Stimulated activated naive CD8-positive, alpha-beta T cell treated with anti-CD3 and anti-CD28 coated beads, Interleukin-15, amount 100 ng/mL, for 72 hours (primary cell): ENCODE results near the gene LGI4.
"Not testable (repeated sequence)": the region's sequence is repeated elsewhere in the genome, so short reads cannot be mapped to it uniquely, and the experiment has no call there.

Source experiments
- ATAC-seq: fragments of 150-1000 bp; cut with Tn5 transposase; 2 replicates; pipeline ENCODE4 v1.10.0; 2021; ENCODE audit warnings: mild to moderate bottlenecking, moderate library complexity
- DNase-seq, 2 donors: peaks; one replicate each; pipeline ENCODE4 v3.0.0; 2021 to 2022
- H3K27ac Mint-ChIP-seq, 2 donors: one replicate each; pipeline ENCODE4 v1.8.0; 2022; ENCODE audit warnings: mild to moderate bottlenecking in 2 of 2, mixed read lengths in 2 of 2, moderate library complexity in 2 of 2
- H3K27me3 Mint-ChIP-seq: one replicate; pipeline ENCODE4 v1.8.0; 2022; ENCODE audit warnings: mixed read lengths
- H3K4me1 Mint-ChIP-seq: one replicate; pipeline ENCODE4 v1.8.0; 2022; ENCODE audit warnings: mild to moderate bottlenecking, mixed read lengths
- H3K4me3 Mint-ChIP-seq, 2 donors: one replicate each; pipeline ENCODE4 v1.8.0; 2022; ENCODE audit warnings: mild to moderate bottlenecking in 2 of 2, mixed read lengths in 2 of 2, moderate library complexity in 1 of 2
- H3K9me3 Mint-ChIP-seq, 2 donors: one replicate each; pipeline ENCODE4 v1.8.0; 2022; ENCODE audit warnings: mixed read lengths in 2 of 2

The LGI4 gene

GRCh38 chr19:35140207-35140961, 5.5 kb upstream of the LGI4 start:
- ATAC-seq: no peak
- DNase-seq: no peak
- Mint-ChIP-seq H3K4me1 (peaks cover 46% of the 10 kb centered on the region), H3K9me3 (no peaks in the 10 kb centered on the region), H3K4me3 (peak overlapping the region in 1 of 2 donors; percentile 59), H3K27me3 (peaks cover 19% of the 10 kb centered on the region), H3K27ac (no peak overlapping the region)

GRCh38 chr19:35138305-35138892, 3.5 kb upstream of the LGI4 start, which contains the start of gene FXYD1:
Gene FXYD1 (plus strand): TSS chr19:35138824. CDS start chr19:35140080, 1,256 bp downstream.
- Mint-ChIP-seq H3K27ac (no peak within 1 kb of the TSS), H3K27me3 (peaks cover 11% of the 10 kb centered on the region), H3K9me3 (peaks cover 0 to under 1% of the 10 kb centered on the region in 2 donors), H3K4me3 (no peak within 1 kb of the TSS), H3K4me1 (peaks cover 27% of the 10 kb centered on the region)
- ATAC-seq (no peak), DNase-seq (no peak)

DNA sequence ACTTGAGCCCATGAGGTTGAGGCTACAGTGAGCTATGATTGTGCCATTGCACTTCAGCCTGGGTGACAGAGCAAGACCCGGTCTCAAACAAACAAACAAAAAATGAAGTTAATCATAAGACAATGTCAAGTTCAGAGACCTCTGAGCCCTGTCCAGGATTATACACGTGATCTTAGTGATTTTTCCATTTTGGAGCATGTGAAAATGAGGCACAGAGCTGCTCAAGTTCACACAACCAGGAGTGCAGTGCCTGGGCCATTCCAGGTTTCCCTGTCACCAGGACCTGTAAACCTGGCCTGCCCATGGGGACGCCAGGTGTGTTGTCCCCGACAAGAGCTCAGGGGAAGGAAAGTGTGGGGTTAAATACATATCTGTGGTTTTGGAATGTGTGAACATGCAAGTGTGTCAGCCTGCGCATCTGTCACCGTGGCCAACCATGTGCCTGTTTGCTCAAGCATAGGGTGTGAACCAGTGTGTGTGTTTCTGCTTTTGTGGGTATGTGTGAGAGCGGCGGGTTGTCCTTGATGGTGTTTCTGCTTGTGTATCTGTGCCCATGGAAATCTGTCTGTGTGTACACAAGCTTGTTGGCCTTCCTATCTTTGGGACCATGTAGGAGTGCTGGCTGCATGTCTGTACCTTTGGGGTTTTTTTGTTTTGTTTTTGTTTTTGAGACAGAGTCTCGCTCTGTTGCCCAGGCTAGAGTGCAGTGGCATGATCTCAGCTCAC, 2.3 kb upstream of the LGI4 start:
- no peak for ATAC-seq
- H3K4me3 Mint-ChIP-seq: no peak overlapping the region
- H3K9me3 Mint-ChIP-seq: peaks cover 5 to 13% of the 10 kb centered on the region in 2 donors

DNA sequence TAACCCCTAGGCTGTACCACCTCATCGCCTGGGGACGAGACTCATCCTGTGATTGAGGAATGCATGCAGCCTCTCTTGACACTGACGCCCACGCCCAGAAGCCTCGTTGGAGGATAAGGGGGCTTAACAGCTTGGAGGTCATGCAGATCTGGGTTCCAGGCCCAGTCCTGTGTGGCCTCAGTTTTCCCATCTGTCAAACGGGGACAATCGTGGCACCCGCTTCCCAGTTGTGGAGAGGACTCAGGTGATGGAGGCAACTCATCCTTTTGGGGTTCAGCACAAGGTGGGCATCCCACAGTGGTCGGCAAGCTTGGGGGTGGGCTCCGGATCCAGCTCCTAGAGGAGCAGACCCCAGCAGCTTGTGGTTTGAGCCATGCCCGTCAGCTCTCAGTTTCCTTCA, 1.4 kb upstream of the LGI4 start:
- H3K9me3 Mint-ChIP-seq: peaks cover 5 to 15% of the 10 kb centered on the region in 2 donors
- H3K4me3 Mint-ChIP-seq: no peak overlapping the region
- no peak overlapping the region for H3K27ac Mint-ChIP-seq
- DNase-seq (no peak), ATAC-seq (no peak)
- H3K4me1 Mint-ChIP-seq: peaks cover 7% of the 10 kb centered on the region
- peaks cover 9% of the 10 kb centered on the region for H3K27me3 Mint-ChIP-seq

More for the DNA sequence above, 2.3 kb upstream of the LGI4 start:
- Mint-ChIP-seq H3K27ac (no peak overlapping the region), H3K27me3 (peaks cover 9% of the 10 kb centered on the region), H3K4me1 (peaks cover 16% of the 10 kb centered on the region)
- no peak for DNase-seq

GRCh38 chr19:35135389-35135909, 590 bp upstream of the LGI4 start:
- Mint-ChIP-seq H3K27ac (no peak overlapping the region), H3K4me3 (no peak overlapping the region), H3K27me3 (peaks cover 9% of the 10 kb centered on the region), H3K4me1 (no peaks in the 10 kb centered on the region), H3K9me3 (peaks cover 5 to 15% of the 10 kb centered on the region in 2 donors)
- DNase-seq (peak; percentile 75 to 80), ATAC-seq (peak; percentile 90)

DNA sequence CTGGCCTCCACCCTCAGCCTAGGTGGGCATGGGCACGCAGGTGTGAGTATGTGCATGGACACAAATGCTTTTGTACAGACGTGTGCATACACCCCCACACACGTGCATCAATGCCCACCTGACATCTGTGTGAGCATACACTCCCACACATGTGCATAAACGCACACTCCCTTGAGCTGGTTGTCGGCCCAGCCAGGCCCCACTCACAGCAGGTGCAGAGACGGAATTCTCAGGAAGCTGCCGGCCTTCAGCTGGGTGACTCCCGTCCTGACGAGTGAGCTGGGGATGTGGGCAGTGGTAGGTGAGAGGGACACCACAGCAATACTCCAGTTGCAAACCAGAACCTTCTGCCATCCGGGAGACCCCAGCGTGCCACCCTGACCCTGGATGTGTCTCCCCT, 1.0 kb downstream of the LGI4 start:
- no peak for ATAC-seq
- Mint-ChIP-seq H3K27me3 (peaks cover 9% of the 10 kb centered on the region), H3K4me1 (no peaks in the 10 kb centered on the region), H3K4me3 (no peak overlapping the region), H3K9me3 (peaks cover 5 to 15% of the 10 kb centered on the region in 2 donors), H3K27ac (no peak overlapping the region)
- DNase-seq: no peak

DNA sequence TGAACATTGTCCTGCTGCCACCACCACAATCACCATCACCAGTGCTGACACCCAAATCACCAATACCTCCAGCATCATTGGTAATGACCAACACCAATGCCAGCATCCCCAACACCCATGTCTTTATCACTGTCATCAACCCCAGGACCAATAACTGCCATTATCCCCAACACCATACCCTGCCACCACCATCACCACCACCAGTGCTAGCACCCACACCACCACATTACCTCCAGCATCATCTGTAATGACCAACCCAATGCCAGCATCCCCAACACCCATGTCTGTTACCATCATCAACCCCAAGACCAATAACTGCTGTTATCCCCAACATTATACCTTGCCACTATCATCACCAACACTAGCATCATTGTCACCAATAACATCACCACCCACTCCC, 2.6 kb downstream of the LGI4 start:
- DNase-seq: no peak
- Mint-ChIP-seq H3K9me3 (peaks cover 5 to 15% of the 10 kb centered on the region in 2 donors), H3K4me3 (no peak overlapping the region), H3K4me1 (no peaks in the 10 kb centered on the region), H3K27me3 (no peaks in the 10 kb centered on the region), H3K27ac (no peak overlapping the region)
- ATAC-seq: no peak

- H3K4me3 Mint-ChIP-seq: no peak overlapping the region
- DNase-seq (no peak), ATAC-seq (no peak)
- H3K27me3 Mint-ChIP-seq: no peaks in the 10 kb centered on the region
- peaks cover 5 to 15% of the 10 kb centered on the region in 2 donors for H3K9me3 Mint-ChIP-seq
- no peaks in the 10 kb centered on the region for H3K4me1 Mint-ChIP-seq
- H3K27ac Mint-ChIP-seq: no peak overlapping the region
Measured at GRCh38 chr19:35130761-35131720, 3.8 kb downstream of the LGI4 start.

- not testable (repeated sequence) for ATAC-seq, H3K4me3 Mint-ChIP-seq, H3K27ac Mint-ChIP-seq, H3K4me1 Mint-ChIP-seq, H3K27me3 Mint-ChIP-seq, DNase-seq
- H3K9me3 Mint-ChIP-seq: peaks cover 5 to 15% of the 10 kb centered on the region in 2 donors
Measured at GRCh38 chr19:35129724-35130274, 5.1 kb downstream of the LGI4 start.

GRCh38 chr19:35128398-35129057, 6.3 kb downstream of the LGI4 start:
- no peaks in the 10 kb centered on the region for H3K27me3 Mint-ChIP-seq
- ATAC-seq: no peak
- H3K4me1 Mint-ChIP-seq: peaks cover 17% of the 10 kb centered on the region
- H3K27ac Mint-ChIP-seq: no peak overlapping the region
- H3K4me3 Mint-ChIP-seq: no peak overlapping the region
- peaks cover 5 to 15% of the 10 kb centered on the region in 2 donors for H3K9me3 Mint-ChIP-seq
- no peak for DNase-seq

- no peak for DNase-seq
- H3K27ac Mint-ChIP-seq: no peak overlapping the region
- H3K9me3 Mint-ChIP-seq: peaks cover 5 to 9% of the 10 kb centered on the region in 2 donors
- peaks cover 18% of the 10 kb centered on the region for H3K4me1 Mint-ChIP-seq
- no peaks in the 10 kb centered on the region for H3K27me3 Mint-ChIP-seq
- no peak overlapping the region for H3K4me3 Mint-ChIP-seq
- ATAC-seq: no peak
Measured at GRCh38 chr19:35127871-35128270, 7.0 kb downstream of the LGI4 start.

GRCh38 chr19:35126624-35126959, 8.3 kb downstream of the LGI4 start:
- Mint-ChIP-seq H3K4me3 (no peak overlapping the region), H3K9me3 (no peaks in the 10 kb centered on the region), H3K27me3 (no peaks in the 10 kb centered on the region), H3K4me1 (peaks cover 18% of the 10 kb centered on the region), H3K27ac (no peak overlapping the region)
- DNase-seq: no peak
- ATAC-seq: no peak

DNA sequence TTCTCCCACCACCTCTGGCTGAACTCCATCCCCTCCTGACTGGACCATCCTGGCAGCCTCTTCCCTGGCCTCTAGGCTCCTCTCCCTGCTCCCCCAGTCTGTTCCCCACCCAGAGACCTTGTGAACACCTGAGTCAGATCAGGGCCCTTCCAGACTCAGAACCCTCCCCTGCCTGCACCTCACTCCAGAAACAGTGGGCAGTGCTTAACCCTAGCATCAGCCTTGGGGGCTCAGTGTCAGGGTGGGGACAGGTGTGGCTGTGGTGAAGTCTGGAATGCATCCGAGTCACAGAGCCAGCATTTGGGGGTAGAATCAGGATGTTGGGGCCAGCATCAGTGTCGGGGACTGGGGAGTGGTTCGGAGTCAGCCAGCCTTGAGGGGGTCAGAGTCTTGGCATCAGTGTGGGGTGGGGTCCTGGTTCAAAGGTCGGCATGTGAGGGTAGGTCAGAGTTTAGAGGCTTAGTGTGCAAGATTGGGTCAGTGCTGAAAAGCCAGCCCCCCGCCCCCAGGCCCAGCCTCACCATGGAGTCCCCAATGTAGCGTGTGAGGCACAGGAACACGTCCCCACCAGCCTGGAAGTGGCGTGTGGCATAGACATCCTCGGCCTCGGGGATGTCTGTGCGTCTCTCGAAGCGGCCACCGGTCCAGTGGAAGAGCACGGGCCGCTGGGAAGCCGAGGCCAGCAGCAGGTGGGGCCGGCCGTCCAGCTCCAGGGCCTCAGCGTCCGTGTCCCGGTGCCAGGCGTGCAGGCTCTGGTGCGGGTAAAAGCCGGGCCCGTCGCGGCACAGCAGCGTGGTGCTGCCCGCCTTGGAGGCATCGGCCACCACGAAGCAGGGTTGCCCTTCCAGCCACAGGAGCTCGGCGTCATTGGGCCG, 8.9 kb downstream of the LGI4 start:
- Mint-ChIP-seq H3K4me1 (peaks cover 18% of the 10 kb centered on the region), H3K27me3 (no peaks in the 10 kb centered on the region), H3K9me3 (no peaks in the 10 kb centered on the region), H3K27ac (peak overlapping the region in 1 of 2 donors; percentile 1), H3K4me3 (peak overlapping the region; percentile 7 to 27)
- ATAC-seq: no peak
- DNase-seq: no peak
